ENCODE data around the gene TPX2.

- TF ChIP-seq POLR2A (IDR thresholded peaks at IDR 0.05) (no peak), CTCF (IDR thresholded peaks at IDR 0.05) (no peak)
Measured at GRCh38 chr20:31831771-31832306, 92.7 kb downstream of the TPX2 start.
